Neuronal stem cell (in vitro differentiated cells): ENCODE data around the gene GNG4.

Experiments used
- DNase-seq: peaks from one replicate; pipeline ENCODE4 v3.0.0-alpha.2; 2013; ENCODE audit warnings: low spot score
- H2AFZ ChIP-seq: one replicate; pipeline ENCODE4 v1.6.1; 2013; ENCODE audit warnings: mild to moderate bottlenecking, low read length, inconsistent platforms
- H2AK5ac ChIP-seq: 2 replicates; pipeline ENCODE4 v1.6.1; 2013; ENCODE audit warnings: low read depth, mild to moderate bottlenecking, inconsistent platforms, low read length, moderate library complexity, mixed read lengths
- H2BK120ac ChIP-seq: 2 replicates; pipeline ENCODE4 v1.6.1; 2013; ENCODE audit warnings: low read depth, mild to moderate bottlenecking, inconsistent platforms, low read length, moderate library complexity, mixed read lengths
- H2BK12ac ChIP-seq: one replicate; pipeline ENCODE4 v1.6.1; 2013; ENCODE audit warnings: low read length, inconsistent platforms
- H2BK15ac ChIP-seq: 2 replicates; pipeline ENCODE4 v1.6.1; 2013; ENCODE audit warnings: mild to moderate bottlenecking, low read length, inconsistent platforms, mixed read lengths
- H2BK5ac ChIP-seq: one replicate; pipeline ENCODE4 v1.6.1; 2013; ENCODE audit warnings: inconsistent platforms, mild to moderate bottlenecking, low read length, moderate library complexity
- H3K14ac ChIP-seq: one replicate; pipeline ENCODE4 v1.6.1; 2013; ENCODE audit warnings: low read length, inconsistent platforms
- H3K18ac ChIP-seq: 2 replicates; pipeline ENCODE4 v1.6.1; 2013; ENCODE audit warnings: low read length, inconsistent platforms
- H3K23ac ChIP-seq: 2 replicates; pipeline ENCODE4 v1.6.1; 2013; ENCODE audit warnings: low read depth, mild to moderate bottlenecking, mixed read lengths, low read length, inconsistent platforms; ENCODE audit not compliant: poor library complexity
- H3K27ac ChIP-seq: replicated peaks from 3 replicates; pipeline ENCODE4 v1.5.1; 2013; ENCODE audit warnings: low read length, inconsistent platforms
- H3K27me3 ChIP-seq, 3 experiments: 2 replicates each; pipeline ENCODE4 v1.6.1; 2013; ENCODE audit warnings: low read length in 3 of 3, mild to moderate bottlenecking in 2 of 3, inconsistent platforms in 1 of 3, low read depth in 1 of 3, mixed read lengths in 1 of 3, moderate library complexity in 1 of 3; ENCODE audit not compliant: control insufficient read depth in 3 of 3, insufficient read depth in 3 of 3
- H3K36me3 ChIP-seq, 2 donors: replicated peaks in 1 of 2; 2 replicates each; pipeline ENCODE4 v1.6.1; 2013; ENCODE audit warnings: low read length in 2 of 2; ENCODE audit not compliant: control insufficient read depth in 2 of 2, insufficient read depth in 2 of 2
- H3K4ac ChIP-seq: 2 replicates; pipeline ENCODE4 v1.6.1; 2013; ENCODE audit warnings: inconsistent platforms, mild to moderate bottlenecking, low read length, moderate library complexity
- H3K4me1 ChIP-seq, 2 donors: 1 replicate in 1 of 2; 2 replicates in 1 of 2; pipeline ENCODE4 v1.6.1; 2013; ENCODE audit warnings: low read length in 2 of 2, low read depth in 1 of 2; ENCODE audit not compliant: control insufficient read depth in 2 of 2, insufficient read depth in 1 of 2
- H3K4me2 ChIP-seq: one replicate; pipeline ENCODE4 v1.6.1; 2013; ENCODE audit warnings: mild to moderate bottlenecking, low read length, inconsistent platforms; ENCODE audit not compliant: insufficient read depth, poor library complexity, severe bottlenecking
- H3K4me3 ChIP-seq, 2 donors: 2 replicates each; pipeline ENCODE4 v1.5.1; 2013; ENCODE audit warnings: low read length in 2 of 2, mild to moderate bottlenecking in 2 of 2, inconsistent platforms in 1 of 2, moderate library complexity in 1 of 2
- H3K79me1 ChIP-seq: one replicate; pipeline ENCODE4 v1.6.1; 2013; ENCODE audit warnings: low read depth, mild to moderate bottlenecking, inconsistent platforms, low read length, moderate library complexity
- H3K9ac ChIP-seq: one replicate; pipeline ENCODE4 v1.6.1; 2013; ENCODE audit warnings: mild to moderate bottlenecking, low read depth, low read length, inconsistent platforms; ENCODE audit not compliant: poor library complexity
- H3K9me3 ChIP-seq, 2 donors: replicated peaks in 1 of 2; 2 replicates each; pipeline versions ENCODE3 to v1.6.1; 2013; ENCODE audit warnings: low read length in 2 of 2, mild to moderate bottlenecking in 2 of 2, inconsistent platforms in 1 of 2, low read depth in 1 of 2, mixed read lengths in 1 of 2, moderate library complexity in 1 of 2; ENCODE audit not compliant: control insufficient read depth in 2 of 2, insufficient read depth in 1 of 2
- H4K8ac ChIP-seq: one replicate; pipeline ENCODE4 v1.6.1; 2013; ENCODE audit warnings: low read depth, mild to moderate bottlenecking, inconsistent platforms, low read length, moderate library complexity
- H4K91ac ChIP-seq: one replicate; pipeline ENCODE4 v1.6.1; 2013; ENCODE audit warnings: low read length, low read depth, mild to moderate bottlenecking, inconsistent platforms; ENCODE audit not compliant: poor library complexity
- WGBS, 2 donors: extraction: QIAGEN DNeasy Blood & Tissue Kit; methylation state at CpG; one replicate each; pipeline ENCODE4 v1.1.7; 2013; ENCODE audit warnings: missing lambda C conversion rate in 2 of 2, mixed read lengths in 1 of 2; ENCODE audit not compliant: insufficient read length in 2 of 2, insufficient replicate concordance in 1 of 2; ENCODE audit errors: extremely low coverage in 2 of 2; 5-methylcytosine and 5-hydroxymethylcytosine counted together

GNG4 gene

GRCh38 chr1:235513495-235514366 lies 135.9 kb downstream of the GNG4 start:
- Histone ChIP-seq H2AK5ac (no peak overlapping the region), H3K9ac (no peak overlapping the region), H3K4me1 (no peaks in the 10 kb centered on the region), H2BK12ac (no peak overlapping the region), H3K23ac (no peak overlapping the region), H3K36me3 (no peaks in the 10 kb centered on the region), H3K4ac (no peak overlapping the region), H3K27me3 (no peaks in the 10 kb centered on the region), H3K18ac (no peak overlapping the region), H4K8ac (no peak overlapping the region), H4K91ac (no peak overlapping the region), H3K79me1 (no peaks in the 10 kb centered on the region), H3K4me2 (no peak overlapping the region), H2BK15ac (no peak overlapping the region), H2BK5ac (no peak overlapping the region), H3K27ac (no peak overlapping the region), H3K14ac (no peak overlapping the region), H3K9me3 (no peaks in the 10 kb centered on the region), H2AFZ (no peak overlapping the region), H2BK120ac (no peak overlapping the region), H3K4me3 (no peak overlapping the region)
- 100% methylated on average over 1 of the region's 8 CpGs; no CpG with 5 or more reads in 1 of the 2 donors for whole genome bisulfite sequencing, 2 donors
- peak; percentile 81 for DNase-seq

GRCh38 chr1:235511470-235512240 lies 137.9 kb downstream of the GNG4 start:
- DNase-seq: no peak
- Histone ChIP-seq H3K79me1 (no peaks in the 10 kb centered on the region), H4K8ac (no peak overlapping the region), H3K27me3 (no peaks in the 10 kb centered on the region), H2AK5ac (no peak overlapping the region), H3K27ac (no peak overlapping the region), H3K9ac (no peak overlapping the region), H3K4me1 (no peaks in the 10 kb centered on the region), H3K36me3 (no peaks in the 10 kb centered on the region), H2BK12ac (no peak overlapping the region), H2BK5ac (no peak overlapping the region), H2BK15ac (no peak overlapping the region), H3K4ac (no peak overlapping the region), H3K18ac (no peak overlapping the region), H3K14ac (no peak overlapping the region), H3K4me2 (no peak overlapping the region), H3K23ac (no peak overlapping the region), H2BK120ac (no peak overlapping the region), H3K4me3 (no peak overlapping the region), H4K91ac (no peak overlapping the region), H3K9me3 (no peaks in the 10 kb centered on the region), H2AFZ (peak overlapping the region; percentile 50)
- WGBS, 2 donors: no CpG with 5 or more reads among the region's 13 CpGs

GRCh38 chr1:235510823-235511222 lies 138.8 kb downstream of the GNG4 start:
- no peak overlapping the region for H3K4me2 ChIP-seq
- H3K23ac ChIP-seq: no peak overlapping the region
- H3K9ac ChIP-seq: no peak overlapping the region
- no peak overlapping the region for H2BK120ac ChIP-seq
- H3K4me3 ChIP-seq: no peak overlapping the region
- H4K91ac ChIP-seq: no peak overlapping the region
- no peak for DNase-seq
- H3K4ac ChIP-seq: no peak overlapping the region
- H3K27me3 ChIP-seq: no peaks in the 10 kb centered on the region
- no peak overlapping the region for H3K18ac ChIP-seq
- H3K27ac ChIP-seq: no peak overlapping the region
- H2AK5ac ChIP-seq: no peak overlapping the region
- no peak overlapping the region for H4K8ac ChIP-seq
- H3K36me3 ChIP-seq: no peaks in the 10 kb centered on the region
- no peak overlapping the region for H2AFZ ChIP-seq
- H3K79me1 ChIP-seq: no peaks in the 10 kb centered on the region
- no peak overlapping the region for H2BK5ac ChIP-seq
- no peaks in the 10 kb centered on the region for H3K4me1 ChIP-seq
- no peak overlapping the region for H3K14ac ChIP-seq
- WGBS, 2 donors: no CpG with 5 or more reads among the region's 6 CpGs
- H3K9me3 ChIP-seq: no peaks in the 10 kb centered on the region
- H2BK12ac ChIP-seq: no peak overlapping the region
- H2BK15ac ChIP-seq: no peak overlapping the region

- H3K27me3 ChIP-seq: no peaks in the 10 kb centered on the region
Observed at GRCh38 chr1:235507623-235508022, 142.0 kb downstream of the GNG4 start.

More at GRCh38 chr1:235507623-235508022, 142.0 kb downstream of the GNG4 start:
- Histone ChIP-seq H2AK5ac (no peak overlapping the region), H3K79me1 (no peaks in the 10 kb centered on the region), H2BK12ac (no peak overlapping the region), H2BK120ac (no peak overlapping the region), H3K23ac (no peak overlapping the region), H2BK15ac (no peak overlapping the region), H2BK5ac (no peak overlapping the region), H3K4me2 (no peak overlapping the region), H3K14ac (no peak overlapping the region), H4K8ac (no peak overlapping the region), H3K9me3 (no peaks in the 10 kb centered on the region), H3K18ac (no peak overlapping the region), H2AFZ (no peak overlapping the region), H3K9ac (no peak overlapping the region), H3K36me3 (no peaks in the 10 kb centered on the region), H3K4me1 (no peaks in the 10 kb centered on the region), H4K91ac (no peak overlapping the region), H3K4me3 (no peak overlapping the region), H3K4ac (no peak overlapping the region), H3K27ac (no peak overlapping the region)
- DNase-seq: no peak
- WGBS, 2 donors: no CpG with 5 or more reads among the region's 3 CpGs
